Measurements from ENCODE around the gene IPMK. TPM values are rescaled to one million over a fixed set of nuclear protein-coding genes. Genes with fewer than 3 reads are reported as not detected.
"Not testable (repeated sequence)": the region's sequence is repeated elsewhere in the genome, so short reads cannot be mapped to it uniquely, and the experiment has no call there.

Gene IPMK
- total RNA-seq, 3 donors from 2014 or later = 7.5 to 13.5 (median 7.9) TPM

DNA sequence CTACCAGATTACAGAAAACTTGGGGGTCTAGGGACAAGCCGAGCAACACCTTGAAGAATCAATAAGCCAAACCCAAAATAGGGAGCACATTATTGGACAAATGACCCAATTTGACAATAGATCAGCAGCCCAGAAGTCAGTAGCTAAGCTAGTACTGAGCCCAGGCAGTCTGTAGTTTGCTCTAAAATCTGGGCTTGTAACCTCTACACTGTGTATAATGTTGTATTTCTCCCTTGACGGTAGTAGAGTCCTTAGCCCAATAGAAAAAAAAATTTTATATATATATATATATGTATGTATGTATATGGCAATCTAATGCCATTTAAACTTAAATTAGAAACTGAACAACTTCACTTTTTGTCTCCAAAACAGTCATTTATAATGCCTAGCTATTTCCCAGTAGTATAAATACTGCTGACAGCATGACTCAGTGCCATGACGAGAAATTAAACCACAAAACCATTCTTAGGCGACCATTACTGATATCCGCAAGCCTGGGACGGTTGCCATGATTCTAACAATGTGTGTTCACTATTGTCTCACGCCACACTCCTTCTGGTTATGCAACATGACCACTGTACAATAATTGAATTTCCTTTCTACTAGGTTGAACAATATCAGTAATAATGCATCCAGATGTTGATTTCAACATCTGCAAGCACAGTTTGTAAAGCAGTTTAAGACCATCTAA is 110.5 kb downstream of the IPMK start:
- no peak overlapping the region for H3K4me3 ChIP-seq
- peaks cover 0 to 8% of the 10 kb centered on the region in 2 donors for H3K27me3 ChIP-seq
- intact Hi-C loops (cut with DNase I; ENCODE audit: low total_unique reads) = no loop called here
- no peak overlapping the region for H3K27ac ChIP-seq
- DNase-seq (ENCODE audit: low spot score in 2 of 2) = no peak
- H3K36me3 ChIP-seq = no peaks in the 10 kb centered on the region
- no peaks in the 10 kb centered on the region for H3K4me1 ChIP-seq
- TF ChIP-seq POLR2AphosphoS5 (IDR thresholded peaks at IDR 0.05) = no peak
- no peak for TF ChIP-seq POLR2A (IDR thresholded peaks at IDR 0.05)
- TF ChIP-seq, protein P1, sequence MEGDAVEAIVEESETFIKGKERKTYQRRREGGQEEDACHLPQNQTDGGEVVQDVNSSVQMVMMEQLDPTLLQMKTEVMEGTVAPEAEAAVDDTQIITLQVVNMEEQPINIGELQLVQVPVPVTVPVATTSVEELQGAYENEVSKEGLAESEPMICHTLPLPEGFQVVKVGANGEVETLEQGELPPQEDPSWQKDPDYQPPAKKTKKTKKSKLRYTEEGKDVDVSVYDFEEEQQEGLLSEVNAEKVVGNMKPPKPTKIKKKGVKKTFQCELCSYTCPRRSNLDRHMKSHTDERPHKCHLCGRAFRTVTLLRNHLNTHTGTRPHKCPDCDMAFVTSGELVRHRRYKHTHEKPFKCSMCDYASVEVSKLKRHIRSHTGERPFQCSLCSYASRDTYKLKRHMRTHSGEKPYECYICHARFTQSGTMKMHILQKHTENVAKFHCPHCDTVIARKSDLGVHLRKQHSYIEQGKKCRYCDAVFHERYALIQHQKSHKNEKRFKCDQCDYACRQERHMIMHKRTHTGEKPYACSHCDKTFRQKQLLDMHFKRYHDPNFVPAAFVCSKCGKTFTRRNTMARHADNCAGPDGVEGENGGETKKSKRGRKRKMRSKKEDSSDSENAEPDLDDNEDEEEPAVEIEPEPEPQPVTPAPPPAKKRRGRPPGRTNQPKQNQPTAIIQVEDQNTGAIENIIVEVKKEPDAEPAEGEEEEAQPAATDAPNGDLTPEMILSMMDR (IDR thresholded peaks at IDR 0.05) = no peak
- H3K9me3 ChIP-seq = no peaks in the 10 kb centered on the region

DNA sequence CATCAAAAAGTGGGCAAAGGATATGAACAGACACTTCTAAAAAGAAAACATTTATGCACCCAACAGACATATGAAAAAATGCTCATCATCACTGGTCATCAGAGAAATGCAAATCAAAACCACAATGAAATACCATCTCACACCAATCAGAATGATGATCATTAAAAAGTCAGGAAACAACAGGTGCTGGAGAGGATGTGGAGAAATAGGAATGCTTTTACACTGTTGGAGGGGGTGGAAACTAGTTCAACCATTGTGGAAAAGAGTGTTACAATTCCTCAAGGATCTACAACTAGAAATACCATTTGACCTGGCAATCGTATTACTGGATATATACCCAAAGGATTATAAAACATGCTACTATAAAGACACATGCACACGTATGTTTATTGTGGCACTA is 111.8 kb downstream of the IPMK start:
- H3K36me3 ChIP-seq; H3K27me3 ChIP-seq; H3K9me3 ChIP-seq; H3K4me1 ChIP-seq; H3K27ac ChIP-seq; intact Hi-C loops (cut with DNase I; ENCODE audit: low total_unique reads); DNase-seq (ENCODE audit: low spot score in 2 of 2); H3K4me3 ChIP-seq: not testable (repeated sequence)

DNA sequence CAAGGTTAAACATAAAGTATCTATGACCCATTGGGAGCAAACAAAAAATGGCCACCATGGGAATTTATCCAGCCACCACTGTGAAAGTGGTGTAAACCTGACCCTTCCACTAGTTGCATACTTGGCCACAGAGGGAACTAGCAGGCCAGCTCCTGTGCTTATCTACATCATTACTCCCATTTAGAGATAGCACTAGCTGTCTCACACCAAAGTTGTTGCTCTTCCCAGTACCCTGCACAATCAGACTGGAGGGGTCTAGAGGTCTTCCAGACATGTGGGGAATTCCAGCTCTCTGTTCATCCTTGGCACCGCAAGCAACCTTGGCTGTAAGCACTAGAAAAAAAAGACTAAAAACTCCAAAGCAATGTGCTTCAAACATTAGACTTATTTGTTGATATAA is 113.9 kb downstream of the IPMK start:
- H3K4me3 ChIP-seq = no peak overlapping the region
- peaks cover 0 to 11% of the 10 kb centered on the region in 2 donors for H3K27me3 ChIP-seq
- intact Hi-C loops (cut with DNase I; ENCODE audit: low total_unique reads) = no loop called here
- no peaks in the 10 kb centered on the region for H3K36me3 ChIP-seq
- H3K4me1 ChIP-seq = no peaks in the 10 kb centered on the region
- no peaks in the 10 kb centered on the region for H3K9me3 ChIP-seq
- DNase-seq (ENCODE audit: low spot score in 2 of 2) = no peak
- H3K27ac ChIP-seq = no peak overlapping the region
- no peak for TF ChIP-seq POLR2AphosphoS5 (IDR thresholded peaks at IDR 0.05)
- TF ChIP-seq, protein P1 (IDR thresholded peaks at IDR 0.05) = no peak
- TF ChIP-seq POLR2A (IDR thresholded peaks at IDR 0.05) = no peak

DNA sequence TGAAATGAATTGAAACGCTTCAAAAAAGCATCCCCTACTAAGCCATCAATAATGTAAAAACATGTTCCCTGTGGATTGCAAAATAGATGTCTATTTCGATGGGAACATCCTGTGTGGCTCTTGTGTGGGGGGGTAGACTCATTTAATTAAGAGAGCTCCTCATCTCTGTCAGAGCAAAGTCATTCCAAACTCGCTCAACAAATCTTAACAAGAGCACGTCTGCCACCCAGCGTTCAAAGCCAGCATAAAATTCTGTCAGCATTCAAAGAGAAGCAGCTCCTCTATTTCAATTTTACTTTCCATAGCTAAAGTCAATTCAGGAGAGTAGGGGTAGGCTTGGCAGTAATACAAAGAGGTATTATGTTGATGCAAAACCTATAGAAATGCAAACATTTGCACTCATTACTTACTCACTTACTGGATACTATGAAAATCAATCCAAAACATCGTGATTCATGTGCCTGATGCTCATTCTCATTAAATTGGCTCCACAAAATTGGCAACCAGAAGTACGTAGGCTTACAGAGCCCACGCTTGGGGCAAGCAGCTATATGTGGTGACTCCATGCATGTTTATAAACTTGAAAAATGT is 114.9 kb downstream of the IPMK start:
- TF ChIP-seq POLR2A (IDR thresholded peaks at IDR 0.05) (no peak), POLR2AphosphoS5 (IDR thresholded peaks at IDR 0.05) (no peak)
- TF ChIP-seq, protein P1 (IDR thresholded peaks at IDR 0.05) = peak; percentile 14 to 47 (median 33)
- H3K4me1 ChIP-seq = no peaks in the 10 kb centered on the region
- no peaks in the 10 kb centered on the region for H3K9me3 ChIP-seq
- no peak for DNase-seq (ENCODE audit: low spot score in 2 of 2)
- no peak overlapping the region for H3K4me3 ChIP-seq
- intact Hi-C loops (cut with DNase I; ENCODE audit: low total_unique reads) = no loop called here
- no peaks in the 10 kb centered on the region for H3K36me3 ChIP-seq
- peaks cover 0 to 11% of the 10 kb centered on the region in 2 donors for H3K27me3 ChIP-seq
- H3K27ac ChIP-seq = no peak overlapping the region

DNA sequence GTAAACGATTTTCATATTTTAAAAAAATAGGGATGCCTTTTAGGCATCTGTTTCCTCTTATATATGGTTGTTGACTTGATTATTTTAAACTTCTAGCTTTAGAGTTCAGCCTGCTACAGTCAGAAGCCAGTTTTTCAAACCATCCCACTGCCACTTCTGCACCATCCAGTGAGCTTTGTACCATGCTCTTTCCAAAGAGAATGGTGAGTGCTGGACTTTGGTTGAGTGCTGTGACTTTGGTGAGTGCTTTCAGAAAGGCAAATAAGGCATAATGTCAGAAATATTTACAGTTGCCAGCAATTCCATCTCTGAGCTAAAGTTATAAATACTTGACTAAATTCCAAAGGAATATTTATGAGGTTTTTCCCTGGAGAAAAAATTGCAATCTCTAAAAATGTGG is 117.4 kb downstream of the IPMK start:
- no peak overlapping the region for H3K4me3 ChIP-seq
- peaks cover 0 to 12% of the 10 kb centered on the region in 2 donors for H3K27me3 ChIP-seq
- no peak for TF ChIP-seq POLR2A (IDR thresholded peaks at IDR 0.05)
- no peak for TF ChIP-seq POLR2AphosphoS5 (IDR thresholded peaks at IDR 0.05)
- TF ChIP-seq, protein P1 (IDR thresholded peaks at IDR 0.05) = no peak
- no peaks in the 10 kb centered on the region for H3K9me3 ChIP-seq
- intact Hi-C loops (cut with DNase I; ENCODE audit: low total_unique reads) = no loop called here
- no peak for DNase-seq (ENCODE audit: low spot score in 2 of 2)
- no peaks in the 10 kb centered on the region for H3K4me1 ChIP-seq
- H3K36me3 ChIP-seq = no peaks in the 10 kb centered on the region
- no peak overlapping the region for H3K27ac ChIP-seq
